Measurements from ENCODE around the gene SNPH.

The SNPH gene

DNA sequence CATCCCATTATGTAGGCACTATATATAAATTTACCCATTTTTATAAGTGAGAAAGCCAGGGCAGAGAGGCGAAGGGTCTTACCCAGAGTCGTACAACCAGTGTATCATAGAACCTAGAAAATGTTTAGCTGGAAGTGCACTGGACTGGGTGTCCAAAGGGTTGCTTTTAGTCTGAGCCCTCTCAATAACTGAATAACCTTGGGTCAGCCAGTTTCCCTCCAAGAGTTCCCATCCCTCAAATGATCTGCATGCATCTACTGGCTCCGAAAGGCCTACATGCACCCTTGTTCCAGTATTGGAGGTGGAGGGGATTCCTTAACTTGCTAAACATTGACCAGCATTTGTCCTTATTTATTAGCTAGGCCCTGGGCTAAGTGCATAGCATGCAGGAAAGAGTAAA, 3.8 kb downstream of the SNPH start:
- H3K4me3 ChIP-seq (ENCODE audit: low read depth, low read length), result no peak overlapping the region
- TF ChIP-seq, protein P1, sequence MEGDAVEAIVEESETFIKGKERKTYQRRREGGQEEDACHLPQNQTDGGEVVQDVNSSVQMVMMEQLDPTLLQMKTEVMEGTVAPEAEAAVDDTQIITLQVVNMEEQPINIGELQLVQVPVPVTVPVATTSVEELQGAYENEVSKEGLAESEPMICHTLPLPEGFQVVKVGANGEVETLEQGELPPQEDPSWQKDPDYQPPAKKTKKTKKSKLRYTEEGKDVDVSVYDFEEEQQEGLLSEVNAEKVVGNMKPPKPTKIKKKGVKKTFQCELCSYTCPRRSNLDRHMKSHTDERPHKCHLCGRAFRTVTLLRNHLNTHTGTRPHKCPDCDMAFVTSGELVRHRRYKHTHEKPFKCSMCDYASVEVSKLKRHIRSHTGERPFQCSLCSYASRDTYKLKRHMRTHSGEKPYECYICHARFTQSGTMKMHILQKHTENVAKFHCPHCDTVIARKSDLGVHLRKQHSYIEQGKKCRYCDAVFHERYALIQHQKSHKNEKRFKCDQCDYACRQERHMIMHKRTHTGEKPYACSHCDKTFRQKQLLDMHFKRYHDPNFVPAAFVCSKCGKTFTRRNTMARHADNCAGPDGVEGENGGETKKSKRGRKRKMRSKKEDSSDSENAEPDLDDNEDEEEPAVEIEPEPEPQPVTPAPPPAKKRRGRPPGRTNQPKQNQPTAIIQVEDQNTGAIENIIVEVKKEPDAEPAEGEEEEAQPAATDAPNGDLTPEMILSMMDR (IDR thresholded peaks at IDR 0.05; ENCODE audit: insufficient read depth, low read length, missing control alignments), result no peak
- ChIA-PET CTCF (interaction anchor here (0.7 to 1.4 kb wide), 2 partner anchors 43 to 197 kb away, joined by 3 to 4 read pairs; no protein-coding TSS in a partner anchor), POLR2A (no interaction called here)
- DNase-seq (ENCODE audit: low read depth, low spot score), result no peak

DNA sequence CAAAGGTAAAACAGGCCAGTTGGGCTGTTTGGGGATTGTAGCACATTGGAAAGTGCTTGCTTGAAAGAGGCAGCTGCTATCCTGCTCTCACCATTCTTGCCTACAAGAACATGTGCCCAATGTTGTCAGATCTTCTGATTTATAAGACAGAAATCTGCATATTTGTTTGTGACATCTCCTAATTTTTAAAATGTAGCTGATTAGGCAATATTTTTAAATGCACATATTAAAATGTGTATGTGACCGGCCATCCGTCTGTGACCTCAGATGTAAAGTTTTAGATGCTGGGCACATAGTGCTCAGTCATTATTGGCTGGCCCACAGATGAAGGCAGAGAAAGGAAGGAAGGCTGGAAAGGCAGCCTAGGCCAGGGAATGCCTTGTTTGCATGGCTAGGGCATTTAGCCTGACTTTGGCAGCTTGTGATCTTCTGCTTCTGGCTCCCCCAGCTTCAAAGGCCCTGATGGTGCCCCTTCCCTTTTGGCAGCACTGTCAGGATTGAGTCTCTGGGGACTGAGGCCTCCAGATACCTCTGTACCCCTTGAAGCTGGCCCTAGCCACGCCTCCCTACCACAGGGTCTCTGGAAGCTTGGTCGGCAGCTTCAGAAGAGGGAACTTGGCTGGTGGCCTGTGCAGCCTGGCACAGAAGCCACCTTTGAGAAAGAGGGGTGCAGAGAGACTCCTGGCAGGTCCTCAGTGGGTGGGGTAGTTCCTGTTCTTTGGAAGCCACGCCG, 6.4 kb downstream of the SNPH start:
- H3K4me3 ChIP-seq (ENCODE audit: low read depth, low read length), result no peak overlapping the region
- TF ChIP-seq, protein P1 (IDR thresholded peaks at IDR 0.05; ENCODE audit: insufficient read depth, low read length, missing control alignments), result no peak
- ChIA-PET CTCF (interaction anchor here (0.8 to 1.5 kb wide), 2 partner anchors 41 to 194 kb away, joined by 3 to 5 read pairs; partner anchors contain the start of gene NSFL1C), POLR2A (no interaction called here)
- DNase-seq (ENCODE audit: low read depth, low spot score), result no peak

DNA sequence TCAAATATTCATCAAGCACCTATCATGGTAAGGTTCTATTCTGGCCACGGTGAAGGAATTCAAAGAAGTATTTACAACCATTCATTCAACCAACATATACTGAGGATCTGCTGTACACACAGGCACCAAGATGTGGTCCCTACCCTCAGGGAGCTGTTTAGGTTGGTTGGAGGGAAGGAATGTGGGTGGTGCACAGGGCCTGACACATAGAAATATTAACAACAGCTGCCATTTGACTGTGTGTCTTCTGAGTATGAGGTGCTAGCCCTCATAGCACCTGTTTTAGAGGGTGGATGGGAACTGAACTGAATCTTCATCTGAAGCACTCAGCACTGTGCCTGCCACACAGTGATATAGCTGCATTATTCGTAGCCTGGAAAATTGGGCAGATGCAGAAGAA, 7.3 kb downstream of the SNPH start:
- POLR2A ChIA-PET, result no interaction called here
- no peak for DNase-seq (ENCODE audit: low read depth, low spot score)
- TF ChIP-seq, protein P1 (IDR thresholded peaks at IDR 0.05; ENCODE audit: insufficient read depth, low read length, missing control alignments), result no peak
- CTCF ChIA-PET, result interaction anchor here (0.8 to 1.5 kb wide), 2 partner anchors 40 to 193 kb away, joined by 3 to 5 read pairs; partner anchors contain the start of gene NSFL1C
- no peak overlapping the region for H3K4me3 ChIP-seq (ENCODE audit: low read depth, low read length)

DNA sequence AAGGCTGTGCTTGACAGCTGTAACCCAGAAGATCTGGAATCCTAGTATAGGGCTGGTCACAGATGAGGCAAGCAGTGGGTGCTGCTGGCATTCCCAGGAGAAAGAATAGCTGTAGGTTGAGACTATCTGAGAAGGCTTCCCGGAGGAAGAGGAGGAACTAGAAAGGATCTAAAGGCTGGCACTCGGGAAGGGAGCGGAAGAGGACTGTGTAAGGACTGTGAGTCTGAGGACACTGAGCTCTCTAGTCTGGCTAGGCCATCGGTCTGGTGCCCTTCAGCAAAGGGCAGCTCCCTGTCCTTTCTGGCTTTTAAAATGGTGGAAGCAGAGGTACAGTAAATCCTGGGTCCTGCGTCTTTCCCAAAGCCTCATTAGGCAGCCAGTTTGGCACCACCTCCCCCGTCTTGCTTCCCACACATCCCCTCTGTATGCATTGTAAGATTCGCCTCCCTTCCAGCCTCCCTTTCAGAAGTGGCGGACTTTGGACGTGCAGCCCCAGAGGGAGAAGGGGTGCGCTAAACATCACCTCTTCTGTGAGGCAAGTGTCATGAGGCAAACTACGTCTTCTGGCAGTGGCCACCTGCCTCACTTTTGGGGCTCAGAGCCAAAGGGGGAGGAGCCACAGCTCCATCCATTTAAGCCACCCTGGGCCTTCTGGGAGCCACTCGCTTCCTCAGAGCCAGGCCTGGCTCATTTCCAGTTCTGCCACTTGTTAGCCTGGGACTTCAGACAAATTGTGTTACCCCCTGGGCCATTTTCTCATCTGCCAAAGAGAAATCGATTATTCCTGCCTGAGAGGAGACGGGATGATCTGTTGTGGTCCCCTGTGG, 8.6 kb downstream of the SNPH start:
- DNase-seq (ENCODE audit: low read depth, low spot score), result no peak
- ChIA-PET POLR2A (no interaction called here), CTCF (no interaction called here)
- no peak overlapping the region for H3K4me3 ChIP-seq (ENCODE audit: low read depth, low read length)
- TF ChIP-seq, protein P1 (IDR thresholded peaks at IDR 0.05; ENCODE audit: insufficient read depth, low read length, missing control alignments), result no peak

DNA sequence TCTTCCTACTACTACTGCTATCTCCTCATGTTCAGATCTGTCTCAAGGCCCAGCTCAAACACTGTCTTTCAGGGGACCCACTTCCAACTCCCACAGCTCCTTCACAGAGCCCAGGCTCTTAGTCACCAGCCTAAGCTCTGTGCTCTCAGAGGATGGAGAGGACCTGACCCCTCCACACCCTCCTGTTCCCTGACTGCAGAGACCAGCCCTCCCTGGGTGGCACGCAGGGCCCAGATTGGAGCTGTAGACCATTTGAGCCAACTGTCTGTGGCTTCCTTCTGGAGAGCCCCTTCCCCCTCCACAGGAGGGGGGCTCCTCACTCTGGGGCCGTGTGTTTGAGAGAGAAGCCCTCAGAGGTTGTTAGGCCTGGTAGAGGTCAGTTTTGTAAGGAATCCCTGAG, 9.8 kb downstream of the SNPH start:
- TF ChIP-seq, protein P1 (IDR thresholded peaks at IDR 0.05; ENCODE audit: insufficient read depth, low read length, missing control alignments), result no peak
- CTCF ChIA-PET, result no interaction called here
- POLR2A ChIA-PET, result no interaction called here
- DNase-seq (ENCODE audit: low read depth, low spot score), result no peak
- no peak overlapping the region for H3K4me3 ChIP-seq (ENCODE audit: low read depth, low read length)

Measured in AG04449 (cell line).